OCI-LY3 (cell line): ENCODE measurements around the gene PRXL2A.

ENCODE experiments used
- H2AFZ ChIP-seq: fragments of 200-600, 300-600 bp; shearing (Covaris generic); 2 replicates; pipeline ENCODE4 v1.6.0; 2014; ENCODE audit warnings: antibody characterized with exemption, low read depth, low read length
- H3K27ac ChIP-seq: fragments of 200-600, 300-600 bp; sonication (generic); 2 replicates; pipeline ENCODE4 v1.5.1; 2014; ENCODE audit warnings: mild to moderate bottlenecking, low read length, moderate library complexity, mixed read lengths
- H3K27me3 ChIP-seq: fragments of 200-600, 300-600 bp; sonication (generic); 2 replicates; pipeline ENCODE4 v1.6.1; 2014; ENCODE audit warnings: low read depth, low read length, mixed read lengths
- H3K36me3 ChIP-seq: fragments of 200-600, 300-600 bp; sonication (generic); replicated peaks from 2 replicates; pipeline ENCODE3; 2014; ENCODE audit warnings: low read depth, low read length, mixed read lengths
- H3K4me1 ChIP-seq: fragments of 300-600, 200-600 bp; sonication (generic); 2 replicates; pipeline ENCODE4 v1.6.1; 2014; ENCODE audit warnings: low read length, mixed read lengths
- H3K4me2 ChIP-seq: fragments of 200-600, 300-600 bp; sonication (generic); 2 replicates; pipeline ENCODE4 v1.6.1; 2014; ENCODE audit warnings: low read length, mixed read lengths
- H3K4me3 ChIP-seq: fragments of 300-600, 200-600 bp; sonication (generic); 2 replicates; pipeline ENCODE4 v1.5.1; 2014; ENCODE audit warnings: antibody characterized with exemption, mild to moderate bottlenecking, low read length, moderate library complexity
- H3K79me2 ChIP-seq: fragments of 300-600, 200-600 bp; shearing (Covaris generic); 2 replicates; pipeline ENCODE4 v1.6.1; 2014; ENCODE audit warnings: mild to moderate bottlenecking, low read length, mixed read lengths
- H3K9ac ChIP-seq: fragments of 300-600, 200-600 bp; shearing (Covaris generic); 2 replicates; pipeline ENCODE4 v1.6.0; 2014; ENCODE audit warnings: mild to moderate bottlenecking, low read length, moderate library complexity
- H3K9me3 ChIP-seq: fragments of 200-600, 300-600 bp; shearing (Covaris generic); 2 replicates; pipeline ENCODE4 v1.6.1; 2014; ENCODE audit warnings: low read length, mixed read lengths; ENCODE audit not compliant: insufficient read depth
- H4K20me1 ChIP-seq: fragments of 200-600, 300-600 bp; sonication (generic); 2 replicates; pipeline ENCODE4 v1.6.1; 2016; ENCODE audit warnings: low read length, mixed read lengths; ENCODE audit not compliant: insufficient read depth
- CTCF ChIP-seq: fragments of 200-600, 300-600 bp; sonication (generic); IDR thresholded peaks from 2 replicates; pipeline ENCODE4 v1.5.1; 2014; ENCODE audit warnings: antibody characterized with exemption, low read length, low read depth
- EZH2phosphoT487 ChIP-seq: fragments of 200-600 bp; shearing (Covaris generic); IDR thresholded peaks from 2 replicates; pipeline ENCODE4 v1.6.1; 2018; ENCODE audit warnings: antibody characterized with exemption, mixed run types, low read depth

The PRXL2A gene

DNA sequence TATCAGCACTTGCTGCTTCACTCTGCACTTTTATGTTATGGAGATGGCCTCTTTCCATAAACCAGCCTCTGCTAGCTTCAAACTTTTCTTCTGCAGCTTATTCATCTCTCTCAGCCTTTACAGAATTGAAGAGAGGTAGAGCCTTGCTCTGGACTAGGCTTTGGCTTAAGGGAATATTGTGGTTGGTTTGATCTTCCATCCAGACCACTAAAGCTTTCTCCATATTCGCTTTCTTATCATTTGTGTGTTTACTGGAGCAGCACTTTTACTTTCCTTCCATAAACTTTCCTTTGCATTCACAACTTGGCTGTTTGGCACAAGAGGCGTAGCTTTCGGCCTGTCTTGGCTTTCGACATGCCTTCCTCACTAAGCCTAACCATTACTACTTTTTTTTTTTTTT lies 28.2 kb upstream of the PRXL2A start:
- Histone ChIP-seq H3K4me1 (0 out of 2 replicates have a peak, but pooled peaks cover 2% of the 10 kb centered on the region), H3K27ac (no peak overlapping the region), H3K36me3 (no peaks in the 10 kb centered on the region), H2AFZ (no peak overlapping the region), H3K4me3 (no peak overlapping the region), H3K27me3 (0 out of 2 replicates have a peak, but pooled peaks cover 3% of the 10 kb centered on the region), H3K4me2 (no peak overlapping the region), H4K20me1 (no peaks in the 10 kb centered on the region), H3K79me2 (no peaks in the 10 kb centered on the region), H3K9ac (no peak overlapping the region), H3K9me3 (no peaks in the 10 kb centered on the region)
- TF ChIP-seq CTCF (no peak), EZH2phosphoT487 (no peak)

DNA sequence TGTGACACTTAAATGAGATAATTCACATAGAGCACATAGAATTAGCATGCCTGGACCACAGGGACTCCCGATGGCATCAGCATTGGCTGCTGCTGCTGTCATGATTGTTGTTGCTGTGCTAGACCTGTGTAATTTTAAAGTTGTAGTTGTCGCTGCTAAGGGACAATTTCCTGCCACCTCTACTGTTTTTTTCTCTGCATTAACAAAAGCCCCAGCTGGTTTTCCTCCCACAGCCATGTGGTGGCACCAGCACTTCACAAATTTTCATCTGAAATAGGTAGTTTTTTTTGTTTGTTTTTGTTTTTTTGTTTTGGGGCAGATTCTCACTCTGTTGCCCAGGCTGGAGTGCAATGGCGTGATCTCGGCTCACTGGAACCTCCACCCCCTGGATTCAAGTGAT lies 25.4 kb upstream of the PRXL2A start:
- Histone ChIP-seq H3K9ac (no peak overlapping the region), H3K9me3 (no peaks in the 10 kb centered on the region), H3K4me1 (0 out of 2 replicates have a peak, but pooled peaks cover 2% of the 10 kb centered on the region), H2AFZ (no peak overlapping the region), H3K27ac (no peak overlapping the region), H3K27me3 (0 out of 2 replicates have a peak, but pooled peaks cover 3% of the 10 kb centered on the region), H3K4me3 (peak overlapping the region; percentile 43), H3K4me2 (peak overlapping the region; percentile 50), H3K79me2 (no peaks in the 10 kb centered on the region), H4K20me1 (no peaks in the 10 kb centered on the region), H3K36me3 (no peaks in the 10 kb centered on the region)
- TF ChIP-seq EZH2phosphoT487: no peak
- TF ChIP-seq CTCF: peak; percentile 59

DNA sequence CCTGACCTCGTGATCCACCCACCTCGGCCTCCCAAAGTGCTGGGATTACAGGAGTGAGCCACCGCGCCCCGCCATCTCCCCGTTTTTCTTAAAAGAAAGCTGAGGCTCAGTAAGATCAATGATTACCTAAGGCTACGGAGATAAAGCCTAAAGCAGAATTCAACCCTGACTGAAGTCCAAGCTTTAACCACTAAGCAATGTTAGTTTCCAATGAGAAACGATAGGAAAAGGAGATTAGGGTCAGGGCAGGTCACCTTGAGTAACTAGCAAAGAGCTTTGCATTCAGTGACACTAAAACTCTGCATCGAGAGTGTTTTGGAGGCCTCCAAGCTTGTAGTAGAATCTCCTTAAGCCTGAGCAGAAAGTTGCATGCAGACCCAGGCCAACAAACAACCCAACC lies 17.6 kb upstream of the PRXL2A start:
- Histone ChIP-seq H4K20me1 (no peaks in the 10 kb centered on the region), H3K9me3 (no peaks in the 10 kb centered on the region), H3K36me3 (no peaks in the 10 kb centered on the region), H3K4me1 (no peaks in the 10 kb centered on the region), H3K4me2 (no peak overlapping the region), H3K4me3 (no peak overlapping the region), H3K9ac (no peak overlapping the region), H3K27me3 (0 out of 2 replicates have a peak, but pooled peaks cover 8% of the 10 kb centered on the region), H2AFZ (no peak overlapping the region), H3K79me2 (no peaks in the 10 kb centered on the region), H3K27ac (no peak overlapping the region)
- TF ChIP-seq EZH2phosphoT487: no peak
- TF ChIP-seq CTCF: no peak

GRCh38 chr10:80392250-80392649 lies 16.1 kb upstream of the PRXL2A start:
- no peak overlapping the region for H2AFZ ChIP-seq
- H3K4me3 ChIP-seq: no peak overlapping the region
- 0 out of 2 replicates have a peak, but pooled peaks cover 8% of the 10 kb centered on the region for H3K27me3 ChIP-seq
- H3K9me3 ChIP-seq: no peaks in the 10 kb centered on the region
- no peaks in the 10 kb centered on the region for H3K36me3 ChIP-seq
- no peak overlapping the region for H3K4me2 ChIP-seq
- TF ChIP-seq EZH2phosphoT487 (no peak), CTCF (no peak)
- no peak overlapping the region for H3K27ac ChIP-seq
- no peaks in the 10 kb centered on the region for H3K4me1 ChIP-seq
- H3K9ac ChIP-seq: no peak overlapping the region
- no peaks in the 10 kb centered on the region for H3K79me2 ChIP-seq
- H4K20me1 ChIP-seq: no peaks in the 10 kb centered on the region
